NCI-H1105 treated with DMSO at 0.1 percent for 48 hours (cell line): Measurements from ENCODE around the gene MEA1.

Source experiments
- DNase-seq: peaks from one replicate; lab custom pipeline; 2025; lab: John Stamatoyannopoulos, UW

MEA1 gene

DNA sequence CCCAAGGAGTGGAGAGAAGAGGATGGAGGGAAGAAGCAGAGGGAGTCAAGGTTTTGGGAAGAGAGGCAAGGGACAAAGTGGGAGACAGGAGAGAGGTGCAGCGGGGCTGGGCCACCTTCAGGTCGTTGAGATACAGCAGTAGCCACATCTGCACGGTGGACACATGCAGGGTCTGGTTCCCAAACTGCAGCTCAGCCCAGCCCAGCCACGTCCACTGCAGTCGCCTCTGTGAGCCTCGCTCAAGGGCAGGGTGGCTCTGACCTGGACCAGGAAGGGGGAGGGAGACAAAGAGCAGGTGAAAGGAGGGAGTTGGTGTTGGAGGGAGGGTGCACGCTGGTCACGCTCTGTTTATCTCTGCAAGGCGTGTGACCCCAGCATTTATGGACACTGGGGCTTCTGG, 25.0 kb upstream of the MEA1 start:
- DNase-seq: no peak

DNA sequence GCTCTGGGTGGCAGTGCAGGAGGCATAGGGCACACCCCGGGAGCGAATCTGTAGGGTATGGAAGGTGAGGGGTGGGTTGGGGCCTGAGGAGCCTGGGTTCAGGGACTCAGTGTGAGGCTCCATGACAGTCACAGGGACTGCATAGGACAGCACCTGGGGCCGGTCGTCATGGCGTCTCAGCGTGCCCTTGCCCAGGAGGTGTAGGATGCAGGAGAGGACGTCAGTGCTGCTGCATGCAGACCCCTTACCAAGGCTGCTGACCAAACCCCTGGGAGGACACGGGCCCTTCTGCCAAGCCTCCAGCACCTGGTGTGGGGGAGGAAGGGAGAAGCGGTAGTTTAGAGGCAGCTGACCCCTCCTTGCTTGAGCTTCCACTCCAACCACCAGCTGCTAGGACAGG, 24.0 kb upstream of the MEA1 start:
- DNase-seq: no peak

DNA sequence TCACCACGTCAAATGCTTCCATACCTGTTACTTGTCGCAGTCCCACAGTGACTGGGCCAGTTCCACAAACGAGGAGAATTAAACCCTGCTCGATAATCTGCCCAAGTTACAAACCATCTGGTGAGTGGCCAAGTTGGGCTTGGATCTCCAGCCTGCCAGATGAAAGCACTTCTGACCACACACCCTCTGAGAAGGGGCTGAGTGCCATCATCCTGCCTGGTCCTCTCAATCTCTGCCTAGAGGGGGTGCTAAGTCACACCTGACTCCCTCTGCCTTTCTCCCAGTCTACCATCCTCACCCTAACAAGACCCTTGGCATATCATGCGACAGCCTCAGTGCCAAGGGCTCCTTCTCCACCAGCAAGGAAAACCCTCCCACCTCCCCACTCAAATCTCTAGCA, 23.5 kb upstream of the MEA1 start:
- no peak for DNase-seq

DNA sequence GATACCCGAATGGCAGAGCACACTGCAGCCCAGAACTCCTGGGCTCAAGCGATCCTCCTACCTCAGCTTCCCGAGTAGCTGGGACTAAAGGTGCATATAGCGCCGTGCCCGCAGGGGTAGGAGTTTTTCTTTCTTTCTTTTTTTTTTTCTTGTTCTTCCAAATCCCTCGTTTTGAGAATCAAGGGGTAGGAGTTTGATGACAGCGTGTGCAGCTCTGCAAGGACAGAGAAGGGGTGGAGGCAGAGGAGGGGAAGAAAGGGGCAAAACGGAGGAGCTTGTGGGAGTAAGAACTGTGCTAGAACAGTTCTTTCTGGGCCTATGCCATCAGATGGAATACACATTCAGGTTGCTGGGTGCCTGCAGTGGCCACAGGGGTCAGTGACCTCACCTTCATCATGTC, 23.0 kb upstream of the MEA1 start:
- DNase-seq: no peak

DNA sequence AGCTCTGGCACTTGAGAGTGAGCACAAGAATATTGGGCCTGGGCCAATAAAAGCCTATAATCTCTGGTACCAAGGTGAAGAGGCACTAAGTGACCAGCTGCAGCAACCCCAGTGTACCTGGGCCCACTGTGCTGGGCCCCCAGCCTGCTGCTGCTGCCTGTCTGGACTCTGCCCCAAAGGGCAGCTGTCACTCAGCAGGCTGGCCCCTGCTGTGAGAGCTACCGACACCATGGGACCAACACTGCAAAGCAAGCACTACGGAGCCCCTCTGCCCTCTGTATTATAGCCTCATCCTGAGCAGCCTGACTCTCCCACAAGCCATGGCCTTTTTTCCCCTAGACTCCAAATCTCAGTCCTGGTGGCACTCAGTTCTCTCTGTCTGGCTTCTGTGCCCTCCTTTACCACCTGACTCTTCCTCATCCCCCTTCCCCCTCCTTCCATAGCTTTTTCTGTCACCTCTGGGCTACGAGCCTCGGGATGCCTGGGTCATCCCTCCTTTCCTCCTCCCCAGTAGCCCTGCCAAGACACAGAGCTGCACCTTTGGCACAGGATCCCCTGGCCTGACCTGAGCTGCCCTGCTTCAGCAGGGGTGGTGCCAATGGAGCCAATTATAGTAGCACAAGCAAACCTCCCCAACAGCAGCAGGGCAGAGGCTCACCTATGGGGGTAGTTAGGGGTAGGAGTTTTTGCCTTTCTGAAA, 21.9 kb upstream of the MEA1 start:
- no peak for DNase-seq

DNA sequence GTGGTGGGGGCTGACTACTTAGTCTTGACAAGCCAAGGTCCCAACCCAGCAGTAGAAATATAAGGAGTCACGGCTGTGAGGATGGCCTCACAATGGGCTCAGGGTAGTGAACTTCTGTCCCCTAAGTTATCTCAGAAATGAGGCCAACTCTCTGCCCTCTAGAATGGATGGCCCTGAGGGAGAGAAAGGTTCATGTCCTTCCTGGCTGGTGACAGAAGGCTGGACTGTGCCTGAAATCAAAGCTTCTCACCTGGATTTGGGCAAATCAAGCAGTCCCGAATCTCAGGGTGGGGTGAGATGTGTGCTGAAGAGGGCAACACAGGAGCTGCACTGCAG, 20.4 kb upstream of the MEA1 start:
- no peak for DNase-seq

DNA sequence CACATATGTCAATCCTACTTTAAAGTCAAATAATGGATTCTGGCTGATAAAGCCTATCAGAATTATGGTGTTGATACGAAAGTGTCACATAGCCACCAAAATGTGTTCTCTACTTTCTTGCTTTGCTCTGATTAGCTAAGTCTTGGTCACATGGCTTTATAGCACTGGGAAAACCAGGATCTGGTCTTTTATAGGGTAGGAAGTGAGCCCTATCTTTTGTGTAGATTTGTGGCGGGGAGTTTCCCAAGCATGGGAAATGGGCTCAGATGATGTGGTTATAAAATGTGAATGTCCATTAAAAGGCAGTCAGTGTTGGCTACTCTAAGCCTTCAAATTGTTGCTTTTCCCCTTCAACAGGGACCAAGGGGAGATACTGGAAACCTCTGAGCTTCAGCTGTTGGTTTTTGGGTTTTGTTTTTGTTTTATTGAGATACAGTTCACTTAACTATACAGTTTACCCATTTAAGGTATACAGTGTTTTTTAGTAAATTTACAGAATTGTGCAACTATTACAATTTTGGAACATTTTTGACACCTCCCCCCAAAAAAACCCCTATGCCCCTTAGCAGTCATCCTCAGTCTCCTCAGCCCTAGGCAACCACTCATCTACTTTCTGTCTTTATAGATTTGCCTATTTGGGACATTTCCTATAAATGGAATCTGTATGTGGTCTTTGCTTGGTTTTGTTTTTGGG, 19.9 kb upstream of the MEA1 start:
- DNase-seq: no peak

DNA sequence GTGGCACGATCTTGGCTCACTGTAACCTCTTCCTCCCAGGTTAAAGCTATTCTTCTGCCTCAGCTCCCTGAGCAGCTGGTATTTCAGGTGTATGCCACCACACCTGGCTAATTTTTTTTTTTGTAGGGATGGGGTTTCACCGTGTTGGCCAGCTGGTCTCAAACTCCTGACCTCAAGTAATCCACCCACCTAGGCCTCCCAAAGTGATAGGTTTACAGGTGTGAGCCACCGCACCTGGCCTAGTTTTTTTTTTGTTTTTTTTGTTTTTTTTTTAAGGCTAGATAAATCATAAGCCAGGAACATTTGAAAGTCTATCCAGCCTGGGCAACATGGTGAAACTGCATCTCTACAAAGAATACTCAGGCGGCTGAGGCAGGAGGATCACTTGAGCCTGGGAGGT, 18.6 kb upstream of the MEA1 start:
- DNase-seq: no peak

DNA sequence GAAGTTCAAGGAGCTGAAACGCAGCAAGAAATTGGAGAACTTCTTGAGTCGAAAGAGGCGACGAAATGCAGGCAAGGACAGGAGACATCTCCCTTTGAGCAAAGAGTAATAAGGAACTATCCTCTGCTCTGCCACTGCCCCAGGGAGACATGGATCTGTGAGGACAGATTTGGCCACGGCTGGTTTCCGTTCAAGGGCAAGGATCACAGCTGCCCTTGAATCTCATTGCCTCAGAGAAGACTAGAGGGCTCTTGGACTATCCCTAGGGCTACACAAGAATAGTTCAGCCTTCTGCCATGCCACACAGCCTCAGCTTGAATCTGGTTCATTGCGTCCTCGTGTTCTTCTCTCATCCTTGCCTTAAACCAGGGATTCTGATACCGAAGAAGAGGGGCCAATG, 15.4 kb upstream of the MEA1 start:
- DNase-seq: no peak

DNA sequence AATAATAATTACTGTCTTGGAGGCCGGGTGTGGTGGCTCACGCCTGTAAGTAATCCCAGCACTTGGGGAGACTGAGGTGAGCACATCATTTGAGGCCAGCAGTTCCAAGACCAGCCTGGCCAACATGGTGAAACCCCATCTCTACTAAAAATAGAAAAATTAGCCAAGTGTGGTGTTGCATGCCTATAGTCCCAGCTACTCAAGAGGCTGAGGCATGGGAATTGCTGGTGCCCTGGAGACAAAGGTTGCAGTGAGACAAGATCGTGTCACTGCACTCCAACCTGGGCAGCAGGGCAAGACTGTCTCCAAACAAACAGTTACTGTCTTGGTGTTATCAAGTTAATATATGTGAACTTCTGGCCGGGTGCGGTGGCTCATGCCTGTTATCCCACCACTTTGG, 12.6 kb upstream of the MEA1 start:
- DNase-seq: no peak

DNA sequence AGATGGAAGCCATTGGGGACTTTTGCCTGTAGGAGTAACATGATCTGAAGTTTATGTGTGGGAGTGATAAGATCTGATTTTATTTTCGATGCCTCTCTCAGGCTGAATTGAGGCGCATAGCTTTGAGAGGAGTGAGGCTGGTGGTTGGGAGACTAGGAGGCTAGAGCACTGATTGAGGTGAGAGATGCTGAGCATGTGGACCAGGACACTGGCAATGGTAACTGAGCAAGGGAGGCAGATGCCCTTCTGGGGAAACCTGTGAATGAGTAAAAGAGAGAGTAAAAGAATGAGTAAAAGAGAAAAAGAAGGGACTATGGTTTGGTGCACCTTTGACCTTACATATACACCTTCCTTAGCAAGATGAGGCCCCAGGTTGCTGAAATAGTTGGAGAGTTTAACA, 10.7 kb upstream of the MEA1 start:
- no peak for DNase-seq

DNA sequence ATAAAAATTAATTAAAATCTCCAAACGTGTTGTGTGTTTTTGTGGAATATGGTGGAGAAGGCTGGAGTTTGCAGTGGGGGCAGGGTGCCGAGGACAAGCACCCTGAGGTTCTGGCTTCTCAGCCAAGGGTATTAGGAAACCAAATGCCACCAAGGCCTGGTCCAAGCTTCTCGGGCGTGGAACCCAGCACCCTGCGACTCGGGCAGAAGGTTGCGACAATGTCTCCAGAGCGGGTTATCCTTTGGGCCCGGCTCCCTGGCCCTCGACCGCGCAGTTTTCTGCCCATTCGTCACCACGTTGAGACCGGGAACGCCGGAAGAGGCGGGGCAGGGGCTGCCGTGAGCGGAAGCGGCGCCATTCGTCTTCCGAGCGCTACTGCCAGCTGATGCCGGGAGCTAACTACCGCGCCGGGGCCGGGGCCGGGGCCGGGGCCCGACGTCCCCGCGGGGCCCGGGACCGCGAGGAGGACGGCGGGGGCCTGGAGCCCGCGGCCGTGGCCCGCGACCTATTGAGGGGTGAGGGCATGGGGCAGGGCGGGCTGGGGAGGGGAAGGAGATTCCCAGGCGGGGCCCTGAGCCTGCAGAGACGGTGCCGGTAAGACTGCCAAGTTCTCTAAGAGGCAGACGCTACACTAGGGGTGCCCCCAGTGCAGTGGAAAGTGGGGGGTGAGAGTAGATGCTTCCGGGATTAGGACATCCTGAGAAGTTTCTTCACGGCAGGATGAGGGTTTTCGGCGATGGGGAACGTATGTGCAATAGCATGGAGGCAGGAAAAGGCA, 7.7 kb upstream of the MEA1 start, which contains the start of gene RRP36:
Gene RRP36, plus strand, starts transcription at position 354 of the 778 bp plus-strand sequence. Its CDS starts 32 bp downstream, at position 386.
- DNase-seq: peak; percentile 63

DNA sequence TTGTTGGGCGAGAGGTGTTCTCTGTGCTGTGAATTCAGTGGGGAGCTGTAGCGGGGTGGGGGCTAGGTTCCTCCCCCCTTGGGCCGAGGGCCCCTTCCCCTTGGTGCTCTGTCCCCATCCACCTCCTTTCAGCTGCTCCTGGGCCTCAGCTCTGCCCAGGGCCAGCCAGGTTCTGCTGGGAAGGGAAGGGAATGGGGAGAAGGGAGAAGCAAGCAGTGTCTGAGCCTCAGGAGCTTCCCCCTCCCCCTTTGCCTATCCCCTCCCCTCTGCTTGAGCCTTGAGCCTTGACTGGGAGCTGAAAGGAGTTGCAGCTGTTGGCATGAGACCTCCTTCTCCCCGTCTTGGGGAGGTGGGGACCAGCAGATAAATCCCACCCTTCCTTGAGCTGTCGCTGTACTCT, 7.1 kb upstream of the MEA1 start:
- DNase-seq: no peak

DNA sequence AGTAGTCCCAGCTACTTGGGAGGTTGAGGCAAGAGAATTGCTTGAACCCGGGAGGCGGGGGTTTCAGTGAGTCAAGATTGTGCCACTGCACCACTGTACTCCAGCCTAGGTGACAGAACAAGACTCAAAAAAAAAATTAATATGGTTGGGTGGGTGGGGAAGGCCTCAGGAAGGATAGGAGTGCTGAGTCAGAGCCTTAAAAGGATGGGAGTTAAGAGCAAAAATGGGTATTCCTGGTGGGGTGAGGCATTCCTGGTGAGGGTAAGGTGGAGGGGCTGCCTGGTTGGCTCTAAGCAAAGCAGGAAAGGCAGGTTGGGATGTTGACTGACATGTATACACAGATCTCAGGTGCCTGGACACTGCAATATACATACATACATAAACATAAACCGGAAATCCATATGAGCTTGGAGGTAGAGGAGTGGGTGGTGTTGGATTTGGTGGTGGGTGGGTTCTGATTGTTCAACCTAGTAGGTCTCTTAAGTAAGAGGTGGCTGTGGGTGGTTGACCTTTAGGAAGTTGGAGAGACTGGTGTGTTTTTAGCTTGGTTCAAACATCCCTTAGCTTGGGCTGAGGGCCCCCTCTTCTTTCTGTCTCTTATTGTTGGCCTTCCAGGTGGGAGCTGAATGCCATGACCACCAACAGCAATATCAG, 6.4 kb upstream of the MEA1 start:
- DNase-seq: no peak

DNA sequence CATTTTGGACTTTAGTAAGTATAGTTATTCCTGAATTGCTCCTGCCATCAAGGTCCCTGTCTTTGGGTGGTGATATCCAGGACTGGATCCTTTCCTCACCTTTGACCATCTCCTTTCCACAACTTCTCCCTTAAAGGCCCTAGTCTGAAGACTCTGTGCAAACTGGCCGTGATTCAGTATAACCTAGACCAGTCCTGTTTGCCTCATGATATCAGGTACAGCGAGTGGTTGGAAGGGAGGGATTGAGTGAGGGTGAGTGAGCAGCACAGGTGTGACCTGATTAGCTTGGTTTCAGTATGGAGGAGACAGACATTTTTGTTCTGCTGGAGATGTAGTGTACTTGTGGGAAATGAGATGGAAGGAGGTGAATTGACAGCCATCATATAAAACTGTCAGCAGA, 5.4 kb upstream of the MEA1 start:
- DNase-seq: no peak

DNA sequence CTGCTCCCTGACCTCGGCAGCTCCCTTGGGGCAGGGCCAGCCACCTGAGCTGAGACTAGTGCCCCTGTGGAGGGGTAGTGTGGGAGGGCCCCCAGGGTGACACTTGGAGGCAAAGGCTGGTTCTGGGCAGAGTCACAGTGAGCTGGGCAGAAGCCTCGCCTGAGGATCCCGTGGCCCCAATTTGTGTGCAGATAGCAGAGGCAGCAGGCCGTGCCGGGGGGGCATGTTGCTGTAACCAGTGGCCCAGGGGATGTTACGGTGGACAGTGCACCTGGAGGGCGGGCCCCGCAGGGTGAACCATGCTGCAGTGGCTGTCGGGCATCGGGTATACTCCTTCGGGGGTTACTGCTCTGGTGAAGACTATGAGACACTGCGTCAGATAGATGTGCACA, 3.2 kb upstream of the MEA1 start:
- no peak for DNase-seq

DNA sequence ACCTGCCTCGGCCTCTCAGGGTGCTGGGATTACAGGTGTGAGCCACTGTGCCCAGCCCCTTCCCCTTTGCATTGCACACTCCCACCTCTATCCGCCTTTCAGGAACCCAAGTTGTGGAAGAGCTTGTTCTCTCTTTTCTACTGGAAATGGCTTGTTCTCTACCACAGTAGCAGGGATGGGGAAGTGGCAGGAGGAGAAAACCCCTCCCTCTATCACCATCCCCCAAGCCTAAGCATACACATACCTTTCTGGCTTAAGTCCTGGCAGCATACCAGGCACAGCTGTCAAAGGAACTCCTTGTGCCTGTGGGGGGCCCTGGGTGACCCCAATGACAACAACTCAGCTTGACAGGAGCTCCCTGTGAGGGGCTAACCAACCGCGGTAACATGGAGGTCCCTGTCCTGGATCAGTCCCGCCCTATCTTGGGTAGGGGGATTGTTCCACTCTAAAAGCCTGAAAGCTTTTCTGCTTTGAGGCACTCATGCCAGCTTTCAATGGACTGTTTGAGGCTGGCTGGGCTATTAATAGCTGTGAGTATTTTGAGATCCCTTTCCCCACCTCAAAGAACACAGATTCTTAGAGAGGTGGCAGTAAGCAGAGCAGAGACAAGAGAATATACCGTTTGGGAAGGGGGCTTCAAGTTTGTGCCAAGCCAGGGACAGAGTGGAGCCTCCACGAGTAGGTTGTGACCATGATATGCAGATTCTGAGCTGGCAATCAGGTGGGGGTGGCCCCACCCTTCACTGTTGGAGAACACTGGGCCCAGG, 2.6 kb upstream of the MEA1 start:
- DNase-seq: no peak

DNA sequence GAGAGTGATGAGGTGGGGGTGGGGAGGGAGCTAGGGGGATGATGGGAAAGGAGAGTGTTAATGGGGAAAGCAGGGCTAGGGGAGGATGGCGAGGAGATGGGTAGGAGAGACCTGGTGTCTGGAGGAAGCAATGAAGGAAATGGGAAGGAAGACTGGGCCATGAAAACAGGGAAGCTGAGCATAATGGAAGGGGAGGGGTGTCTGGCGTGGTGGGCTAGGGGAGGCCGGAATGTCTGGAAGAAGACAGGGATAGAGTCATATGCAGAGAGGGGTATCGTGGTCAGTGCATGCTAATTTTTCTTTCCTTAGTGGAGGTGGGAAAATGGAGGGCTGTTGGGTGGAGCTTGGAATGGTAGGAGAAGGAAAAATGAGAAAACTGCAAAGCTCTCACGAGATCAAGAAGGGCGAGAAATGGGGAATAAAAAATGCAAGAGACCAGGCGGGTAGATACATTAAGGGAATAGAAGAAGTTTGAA, 726 bp upstream of the MEA1 start:
- no peak for DNase-seq

DNA sequence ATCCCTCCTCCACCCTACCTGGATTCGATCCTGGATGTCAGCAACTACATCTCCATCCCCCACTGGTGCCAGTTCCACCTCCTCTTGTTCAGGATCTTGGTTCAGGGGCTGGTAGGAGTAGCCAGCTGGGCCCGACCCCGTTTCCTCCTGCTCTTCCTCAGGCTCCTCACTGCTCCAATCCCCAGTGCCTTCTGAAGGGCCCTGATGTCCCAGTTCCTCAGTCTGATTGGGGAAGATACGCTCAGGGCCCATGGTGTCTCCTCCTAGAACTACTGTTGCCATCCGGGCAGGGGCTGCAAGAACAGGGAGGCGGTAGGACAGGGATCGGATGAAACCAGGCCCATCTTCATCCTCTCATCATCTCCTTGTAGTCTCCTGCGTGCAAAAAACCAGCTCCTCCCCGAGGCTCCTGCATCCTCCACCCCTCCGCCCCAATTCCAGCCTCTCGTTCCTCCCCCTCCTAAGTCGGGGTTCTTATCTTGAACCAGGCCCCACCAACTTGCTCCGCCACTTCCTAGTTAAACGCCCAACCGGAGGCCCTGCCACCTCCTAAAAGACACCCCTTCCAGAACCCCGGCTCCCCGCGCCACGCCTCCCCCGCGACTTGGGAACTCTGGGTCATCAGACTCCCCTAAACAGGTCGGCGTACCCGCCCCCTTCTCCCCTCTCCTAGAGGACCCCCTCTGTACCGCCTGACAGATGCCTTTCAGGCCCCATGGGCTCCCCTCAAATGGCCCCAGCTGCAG, 476 bp downstream of the MEA1 start:
- DNase-seq: peak; percentile 54

DNA sequence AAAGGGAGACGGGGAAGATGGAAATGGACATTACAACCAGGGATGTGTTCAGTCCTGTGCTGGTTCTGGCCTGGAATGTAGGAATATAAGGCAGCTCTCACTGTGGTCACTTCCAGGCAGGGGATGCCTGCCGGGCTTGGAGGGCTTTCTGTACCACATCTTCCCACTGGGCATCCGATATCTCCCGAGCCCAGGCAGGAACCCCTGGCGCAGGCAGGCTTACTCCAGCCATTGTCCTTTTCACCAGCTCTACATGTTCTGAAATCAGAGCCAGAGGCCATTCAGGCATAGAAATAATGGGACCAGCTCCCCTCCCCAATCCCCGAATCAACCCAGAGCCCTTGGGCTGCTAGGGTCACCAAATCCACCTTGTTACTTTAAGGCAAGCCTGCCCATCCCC, 1.4 kb downstream of the MEA1 start:
- no peak for DNase-seq

DNA sequence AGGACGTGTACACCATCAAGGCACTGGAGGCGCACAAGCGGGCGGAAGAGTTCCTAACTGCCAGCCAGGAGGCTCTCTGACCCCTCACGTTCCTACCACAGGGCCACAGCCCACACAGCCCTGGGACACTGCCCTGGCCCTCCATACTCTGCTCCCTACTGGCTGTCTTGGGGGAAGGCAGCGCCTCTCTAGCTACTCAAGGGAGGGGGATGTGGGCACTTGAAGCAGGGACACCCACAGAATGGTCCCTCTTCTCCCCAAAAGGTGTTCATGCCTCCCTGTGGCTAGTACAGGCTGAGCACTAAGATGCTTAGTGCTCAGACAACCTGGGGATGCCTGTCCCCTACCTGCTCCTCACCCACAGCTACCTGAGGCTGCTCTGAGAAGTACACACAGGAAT, 2.5 kb downstream of the MEA1 start:
- no peak for DNase-seq
